Activated CD4-positive, alpha-beta T cell treated with anti-CD3 and anti-CD28 coated beads, Interleukin-2, amount 50 U/mL, for 16 hours (primary cell): ENCODE data around the gene TET2.
"Not testable (repeated sequence)": the region's sequence is repeated elsewhere in the genome, so short reads cannot be mapped to it uniquely, and the experiment has no call there.

Experiments
- DNase-seq: peaks from one replicate; pipeline ENCODE4 v3.0.0-alpha.2; 2020

Gene TET2

GRCh38 chr4:105240037-105240436, 93.4 kb downstream of the TET2 start:
- DNase-seq = no peak

- no peak for DNase-seq
Measured at GRCh38 chr4:105241451-105241850, 94.8 kb downstream of the TET2 start.

- no peak for DNase-seq
Measured at GRCh38 chr4:105243446-105243845, 96.8 kb downstream of the TET2 start.

GRCh38 chr4:105246712-105247111, 100.0 kb downstream of the TET2 start:
- DNase-seq = no peak

GRCh38 chr4:105248613-105249012, 101.9 kb downstream of the TET2 start:
- DNase-seq = no peak

GRCh38 chr4:105257817-105258495, 111.3 kb downstream of the TET2 start:
- no peak for DNase-seq

- no peak for DNase-seq
Measured at GRCh38 chr4:105265689-105266088, 119.0 kb downstream of the TET2 start.

- no peak for DNase-seq
Measured at GRCh38 chr4:105267280-105267679, 120.6 kb downstream of the TET2 start.

GRCh38 chr4:105272002-105272401, 125.3 kb downstream of the TET2 start:
- DNase-seq = no peak

GRCh38 chr4:105273230-105273629, 126.6 kb downstream of the TET2 start:
- DNase-seq = no peak

- DNase-seq = no peak
Measured at GRCh38 chr4:105274090-105274489, 127.4 kb downstream of the TET2 start.

GRCh38 chr4:105274504-105274903, 127.8 kb downstream of the TET2 start:
- no peak for DNase-seq

GRCh38 chr4:105276361-105277104, 129.9 kb downstream of the TET2 start:
- no peak for DNase-seq

- no peak for DNase-seq
Measured at GRCh38 chr4:105277702-105278101, 131.0 kb downstream of the TET2 start.

- DNase-seq = no peak
Measured at GRCh38 chr4:105279314-105279713, 132.6 kb downstream of the TET2 start.

- no peak for DNase-seq
Measured at GRCh38 chr4:105280338-105281123, 133.9 kb downstream of the TET2 start.

- DNase-seq = no peak
Measured at GRCh38 chr4:105281124-105281415, 134.4 kb downstream of the TET2 start.

- DNase-seq = no peak
Measured at GRCh38 chr4:105282489-105282888, 135.8 kb downstream of the TET2 start.

- no peak for DNase-seq
Measured at GRCh38 chr4:105283501-105283900, 136.8 kb downstream of the TET2 start.

- no peak for DNase-seq
Measured at GRCh38 chr4:105288121-105288520, 141.4 kb downstream of the TET2 start.

GRCh38 chr4:105291925-105292324, 145.2 kb downstream of the TET2 start:
- no peak for DNase-seq

GRCh38 chr4:105293360-105293759, 146.7 kb downstream of the TET2 start:
- DNase-seq = no peak

GRCh38 chr4:105296672-105297071, 150.0 kb downstream of the TET2 start:
- no peak for DNase-seq

GRCh38 chr4:105299027-105299426, 152.4 kb downstream of the TET2 start:
- DNase-seq = not testable (repeated sequence)
